ENCODE results near the gene SLC39A9. TPM values are rescaled to one million over a fixed set of nuclear protein-coding genes. Genes with fewer than 3 reads are reported as not detected.

The SLC39A9 gene
- total and polyA plus RNA-seq, 9 donors, result 15.9 to 54.5 (median 40.4) TPM

- WGBS, 3 donors, result 83 to 87% (median 84%) methylated on average over 5 of the region's 5 CpGs
- no peak overlapping the region for H3K27ac ChIP-seq
- H3K9me3 ChIP-seq, result no peaks in the 10 kb centered on the region
- no peak for DNase-seq
- no peaks in the 10 kb centered on the region for H3K27me3 ChIP-seq
- TF ChIP-seq EP300 (IDR thresholded peaks at IDR 0.05) (no peak), CTCF (IDR thresholded peaks at IDR 0.05) (no peak), POLR2A (IDR thresholded peaks at IDR 0.05) (no peak)
- no peaks in the 10 kb centered on the region for H3K36me3 ChIP-seq
- H3K4me1 ChIP-seq (ENCODE audit: insufficient read depth), result peaks cover 9% of the 10 kb centered on the region
- no peak overlapping the region for H3K4me3 ChIP-seq
- intact Hi-C loops (cut with DNase I), result no loop called here
Measured at GRCh38 chr14:69481815-69482568, 83.5 kb downstream of the SLC39A9 start.

GRCh38 chr14:69483765-69484443, 85.4 kb downstream of the SLC39A9 start:
- WGBS, 3 donors, result 0 to 1% (median 1%) methylated on average over 39 to 54 of the region's 54 CpGs
- H3K27ac ChIP-seq, result no peak overlapping the region
- no peaks in the 10 kb centered on the region for H3K36me3 ChIP-seq
- peak in 3 of 5 donors; percentile 12 to 60 (median 39) for DNase-seq
- peaks cover 9% of the 10 kb centered on the region for H3K4me1 ChIP-seq (ENCODE audit: insufficient read depth)
- intact Hi-C loops (cut with DNase I), result no loop called here
- H3K9me3 ChIP-seq, result no peaks in the 10 kb centered on the region
- no peaks in the 10 kb centered on the region for H3K27me3 ChIP-seq
- peak overlapping the region; percentile 14 for H3K4me3 ChIP-seq
- no peak for TF ChIP-seq EP300 (IDR thresholded peaks at IDR 0.05)
- no peak for TF ChIP-seq CTCF (IDR thresholded peaks at IDR 0.05)
- no peak for TF ChIP-seq POLR2A (IDR thresholded peaks at IDR 0.05)

- Histone ChIP-seq H3K9me3 (no peaks in the 10 kb centered on the region), H3K36me3 (no peaks in the 10 kb centered on the region), H3K4me1 (ENCODE audit: insufficient read depth) (peaks cover 9% of the 10 kb centered on the region), H3K4me3 (peak within 1 kb of the TSS; percentile 14), H3K27ac (no peak within 1 kb of the TSS), H3K27me3 (no peaks in the 10 kb centered on the region)
- TF ChIP-seq CTCF (IDR thresholded peaks at IDR 0.05) (no peak), POLR2A (IDR thresholded peaks at IDR 0.05) (no peak), EP300 (IDR thresholded peaks at IDR 0.05) (no peak)
- intact Hi-C loops (cut with DNase I), result no loop called here
- no peak for DNase-seq
- 2 to 6% (median 3%) methylated on average over 26 to 86 of the region's 86 CpGs for WGBS, 3 donors
Measured at GRCh38 chr14:69484444-69485314, 86.2 kb downstream of the SLC39A9 start, which contains the start of gene PLEKHD1. Gene PLEKHD1 (plus strand): TSS chr14:69484728. CDS start chr14:69484966, 238 bp downstream.

- no peak for TF ChIP-seq POLR2A (IDR thresholded peaks at IDR 0.05)
- no peak for TF ChIP-seq EP300 (IDR thresholded peaks at IDR 0.05)
- no peak for TF ChIP-seq CTCF (IDR thresholded peaks at IDR 0.05)
- Histone ChIP-seq H3K27me3 (no peaks in the 10 kb centered on the region), H3K9me3 (no peaks in the 10 kb centered on the region), H3K27ac (no peak overlapping the region), H3K36me3 (no peaks in the 10 kb centered on the region), H3K4me3 (no peak overlapping the region), H3K4me1 (ENCODE audit: insufficient read depth) (peaks cover 9% of the 10 kb centered on the region)
- DNase-seq, result no peak
- 56 to 71% (median 65%) methylated on average over 11 of the region's 11 CpGs for WGBS, 3 donors
- intact Hi-C loops (cut with DNase I), result no loop called here
Measured at GRCh38 chr14:69485315-69485660, 86.8 kb downstream of the SLC39A9 start.
